HK-2 (cell line): ENCODE results near the gene RFTN1.

Experiments used
- DNase-seq: peaks from one replicate; pipeline ENCODE4 v3.0.0-alpha.2; 2018; ENCODE audit not compliant: unreplicated experiment

RFTN1 gene

GRCh38 chr3:16359331-16359730, 154.2 kb downstream of the RFTN1 start:
- no peak for DNase-seq

- no peak for DNase-seq
These were observed 155.2 kb downstream of the RFTN1 start for GRCh38 chr3:16358336-16358735.

GRCh38 chr3:16357186-16358121, 156.0 kb downstream of the RFTN1 start:
- DNase-seq = no peak

- DNase-seq = no peak
These were observed 157.7 kb downstream of the RFTN1 start for GRCh38 chr3:16355828-16356227.

- DNase-seq = no peak
These were observed 159.2 kb downstream of the RFTN1 start for GRCh38 chr3:16354291-16354690.

GRCh38 chr3:16352428-16352827, 161.1 kb downstream of the RFTN1 start:
- DNase-seq = no peak

- no peak for DNase-seq
These were observed 162.7 kb downstream of the RFTN1 start for GRCh38 chr3:16350597-16351318.

GRCh38 chr3:16349986-16350596, 163.4 kb downstream of the RFTN1 start:
- no peak for DNase-seq

GRCh38 chr3:16347548-16347947, 166.0 kb downstream of the RFTN1 start:
- no peak for DNase-seq

GRCh38 chr3:16346413-16347081, 167.0 kb downstream of the RFTN1 start:
- no peak for DNase-seq

GRCh38 chr3:16343101-16343500, 170.4 kb downstream of the RFTN1 start:
- no peak for DNase-seq

- no peak for DNase-seq
These were observed 174.5 kb downstream of the RFTN1 start for GRCh38 chr3:16338999-16339398.

- DNase-seq = no peak
These were observed 175.5 kb downstream of the RFTN1 start for GRCh38 chr3:16337856-16338540.

GRCh38 chr3:16336825-16337224, 176.7 kb downstream of the RFTN1 start:
- no peak for DNase-seq

- DNase-seq = no peak
These were observed 177.5 kb downstream of the RFTN1 start for GRCh38 chr3:16335772-16336645.

- no peak for DNase-seq
These were observed 178.2 kb downstream of the RFTN1 start for GRCh38 chr3:16335333-16335732.

- DNase-seq = no peak
These were observed 178.6 kb downstream of the RFTN1 start for GRCh38 chr3:16334909-16335308.

GRCh38 chr3:16332904-16333426, 180.5 kb downstream of the RFTN1 start:
- no peak for DNase-seq

- DNase-seq = no peak
These were observed 182.1 kb downstream of the RFTN1 start for GRCh38 chr3:16331319-16331883.

GRCh38 chr3:16330351-16330750, 183.1 kb downstream of the RFTN1 start:
- no peak for DNase-seq
